Keratinocyte (primary cell): ENCODE results near the gene PLCL2. TPM values are rescaled to one million over a fixed set of nuclear protein-coding genes. Genes with fewer than 3 reads are reported as not detected.

Experiments
- DNase-seq: peaks from one replicate; pipeline ENCODE4 v3.0.0-alpha.2; 2011; ENCODE audit warnings: low read depth, missing footprints, low spot score
- FAIRE-seq: peaks from 2 replicates; lab custom pipeline; 2011; peaks lifted over from hg19 to GRCh38; lab: Jason Lieb, UNC
- H2AFZ ChIP-seq: 2 replicates; pipeline ENCODE4 v1.6.0; 2012; ENCODE audit warnings: low read length, control low read depth, inconsistent platforms; ENCODE audit not compliant: control insufficient read depth
- H3K27ac ChIP-seq: 2 replicates; pipeline ENCODE4 v1.5.1; 2011; ENCODE audit warnings: low read length; ENCODE audit not compliant: control insufficient read depth, insufficient read depth
- H3K27me3 ChIP-seq: 3 replicates; pipeline ENCODE4 v1.6.0; 2011; ENCODE audit warnings: low read length; ENCODE audit not compliant: control insufficient read depth, insufficient read depth; ENCODE audit errors: extremely low read depth
- H3K36me3 ChIP-seq, 2 experiments: 2 replicates in 1 of 2; 3 replicates in 1 of 2; pipeline ENCODE4 v1.5.1; 2011; ENCODE audit warnings: low read length in 2 of 2, mild to moderate bottlenecking in 1 of 2; ENCODE audit not compliant: control insufficient read depth in 2 of 2, insufficient read depth in 2 of 2; ENCODE audit errors: extremely low read depth in 1 of 2
- H3K4me1 ChIP-seq: 3 replicates; pipeline ENCODE4 v1.5.1; 2011; ENCODE audit warnings: low read length; ENCODE audit not compliant: control insufficient read depth, insufficient read depth; ENCODE audit errors: extremely low read depth
- H3K4me2 ChIP-seq: 3 replicates; pipeline ENCODE4 v1.6.0; 2011; ENCODE audit warnings: low read depth, low read length; ENCODE audit not compliant: control insufficient read depth, insufficient read depth; ENCODE audit errors: extremely low read depth
- H3K4me3 ChIP-seq, 3 experiments: fragments of 200-600 bp in 1 of 3; sonication (generic) in 1 of 3; 2 replicates in 2 of 3; 3 replicates in 1 of 3; pipeline ENCODE4 v1.5.1; 2011 to 2016; ENCODE audit warnings: low read length in 3 of 3, mild to moderate bottlenecking in 3 of 3, control low read depth in 2 of 3, inconsistent platforms in 1 of 3, low read depth in 1 of 3, mixed read lengths in 1 of 3, mixed run types in 1 of 3, moderate library complexity in 1 of 3; ENCODE audit not compliant: control insufficient read depth in 2 of 3, insufficient read depth in 2 of 3; ENCODE audit errors: extremely low read depth in 1 of 3
- H3K79me2 ChIP-seq: 2 replicates; pipeline ENCODE4 v1.6.0; 2012; ENCODE audit warnings: low read length; ENCODE audit not compliant: control insufficient read depth, insufficient read depth
- H3K9ac ChIP-seq: 3 replicates; pipeline ENCODE4 v1.6.0; 2011; ENCODE audit warnings: low read length; ENCODE audit not compliant: control insufficient read depth, insufficient read depth; ENCODE audit errors: extremely low read depth
- H3K9me1 ChIP-seq: 3 replicates; pipeline ENCODE4 v1.6.0; 2011; ENCODE audit warnings: low read length; ENCODE audit not compliant: control insufficient read depth, insufficient read depth; ENCODE audit errors: extremely low read depth
- H3K9me3 ChIP-seq: 2 replicates; pipeline ENCODE4 v1.5.1; 2012; ENCODE audit warnings: low read depth, low read length; ENCODE audit not compliant: control insufficient read depth
- H4K20me1 ChIP-seq: 3 replicates; pipeline ENCODE4 v1.6.0; 2011; ENCODE audit warnings: low read length; ENCODE audit not compliant: control insufficient read depth, insufficient read depth; ENCODE audit errors: extremely low read depth
- CTCF ChIP-seq, 3 experiments: IDR thresholded peaks in 1 of 3; conservative IDR thresholded peaks in 1 of 3; optimal IDR thresholded peaks in 1 of 3; 2 replicates in 2 of 3; 3 replicates in 1 of 3; pipeline versions ENCODE3 to v1.5.1; 2011; ENCODE audit warnings: low read length in 3 of 3, mild to moderate bottlenecking in 3 of 3, moderate library complexity in 2 of 3, control low read depth in 1 of 3, inconsistent platforms in 1 of 3; ENCODE audit not compliant: insufficient read depth in 2 of 3; ENCODE audit errors: extremely low read depth in 1 of 3
- EZH2 ChIP-seq: IDR thresholded peaks from one replicate; pipeline ENCODE4 v1.6.1; 2012; ENCODE audit warnings: inconsistent platforms, mild to moderate bottlenecking, low read length, moderate library complexity
- dilution Hi-C: fragments of 300-500 bp; cut with MboI; formaldehyde crosslinking; loops from one replicate; pipeline ENCODE4 v1.7.0; 2020; ENCODE audit warnings: low sequenced_read_pairs; ENCODE audit not compliant: extremely low pct_ligation_motif_present
- polyA plus RNA-seq, 5 experiments: library from polyadenylated mRNA; depleted of rRNA in 3 of 5; stranded (reverse) in 3 of 5; stranded (forward) in 1 of 5; unstranded in 1 of 5; fragments of >200 nt; gene quantifications; 1 replicate in 1 of 5; 2 replicates in 3 of 5; 3 replicates in 1 of 5; pipeline versions ENCODE4 v1.2.1 to v1.2.3, GENCODE V29; 2011 to 2012; ENCODE audit warnings: missing spikeins in 2 of 5, low read depth in 1 of 5, low replicate concordance in 1 of 5

Gene PLCL2
- polyA plus RNA-seq, 1 donor (not counting 4 experiments of a cell fraction or from before 2014, with no cell fraction given): 0.20 TPM

GRCh38 chr3:16881896-16882630 is 2.7 kb upstream of the PLCL2 start:
- Histone ChIP-seq H4K20me1 (no peaks in the 10 kb centered on the region), H3K36me3 (no peaks in the 10 kb centered on the region), H3K79me2 (no peaks in the 10 kb centered on the region), H3K27ac (no peak overlapping the region), H3K9ac (no peak overlapping the region), H3K4me3 (no peak overlapping the region), H3K9me3 (no peaks in the 10 kb centered on the region), H3K27me3 (peaks cover 19% of the 10 kb centered on the region), H3K4me2 (no peak overlapping the region), H3K9me1 (no peaks in the 10 kb centered on the region), H2AFZ (no peak overlapping the region), H3K4me1 (peaks cover 4% of the 10 kb centered on the region)
- dilution Hi-C loops: no loop called here
- TF ChIP-seq CTCF (optimal IDR thresholded peaks at IDR 0.05 in 1 of 3, IDR thresholded peaks at IDR 0.05 in 1 of 3, conservative IDR thresholded peaks at IDR 0.05 in 1 of 3; ENCODE audit: extremely low read depth in 1 of 3, insufficient read depth in 2 of 3, low read length in 3 of 3): no peak
- no peak for TF ChIP-seq EZH2
- FAIRE-seq: no peak
- DNase-seq: no peak

DNA sequence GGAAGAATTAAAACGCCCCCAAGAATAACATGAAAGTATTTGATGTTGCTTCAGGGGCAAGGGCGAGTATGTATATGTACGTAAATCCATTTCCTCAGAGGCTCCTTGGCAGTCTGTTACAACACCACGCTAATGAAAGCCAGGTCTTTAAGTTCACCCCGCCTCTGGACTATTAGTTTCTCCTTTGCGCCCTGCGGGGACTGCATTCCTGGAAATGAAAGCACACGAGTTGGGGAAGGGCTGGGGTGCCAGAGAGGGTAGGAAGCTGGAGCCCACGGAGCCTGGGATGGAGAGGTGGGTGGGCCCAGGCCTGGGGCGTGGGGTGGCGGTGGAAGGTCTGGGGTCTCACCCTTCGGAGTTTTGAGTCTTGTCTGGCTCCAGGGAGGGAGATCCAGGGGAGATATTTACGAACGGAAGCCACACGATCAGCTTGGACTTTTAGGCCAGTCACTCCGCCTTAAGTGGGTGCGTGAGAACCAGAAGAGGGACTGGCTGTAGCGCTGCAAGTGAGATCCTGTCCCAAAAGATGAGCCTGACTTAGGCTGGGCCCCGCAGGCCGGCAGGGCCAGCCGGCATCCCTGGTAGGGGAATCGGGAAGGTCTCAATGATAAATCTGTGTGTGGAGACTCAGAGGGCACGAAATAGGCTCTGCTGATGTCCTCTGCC is 1.6 kb upstream of the PLCL2 start:
- Histone ChIP-seq H3K36me3 (no peaks in the 10 kb centered on the region), H4K20me1 (no peaks in the 10 kb centered on the region), H3K4me1 (peaks cover 4% of the 10 kb centered on the region), H3K9me3 (no peaks in the 10 kb centered on the region), H3K4me3 (peak overlapping the region in 1 of 3 experiments; percentile 4), H3K27me3 (peaks cover 19% of the 10 kb centered on the region), H3K4me2 (peak overlapping the region; percentile 30), H3K27ac (no peak overlapping the region), H3K79me2 (no peaks in the 10 kb centered on the region), H3K9ac (no peak overlapping the region), H2AFZ (no peak overlapping the region), H3K9me1 (no peaks in the 10 kb centered on the region)
- no peak for FAIRE-seq
- dilution Hi-C loops: no loop called here
- no peak for TF ChIP-seq CTCF (optimal IDR thresholded peaks at IDR 0.05 in 1 of 3, IDR thresholded peaks at IDR 0.05 in 1 of 3, conservative IDR thresholded peaks at IDR 0.05 in 1 of 3; ENCODE audit: extremely low read depth in 1 of 3, insufficient read depth in 2 of 3, low read length in 3 of 3)
- TF ChIP-seq EZH2: peak; percentile 18
- DNase-seq: no peak
